HG03097 (cell line): ENCODE results near the gene ZNF625.
"Not testable (repeated sequence)": the region's sequence is repeated elsewhere in the genome, so short reads cannot be mapped to it uniquely, and the experiment has no call there.

ENCODE experiments used
- ATAC-seq: cut with Tn5 transposase; IDR thresholded peaks from one replicate; pipeline ENCODE4 v1.9.1; 2021; ENCODE audit not compliant: unreplicated experiment, low FRiP score

ZNF625 gene

DNA sequence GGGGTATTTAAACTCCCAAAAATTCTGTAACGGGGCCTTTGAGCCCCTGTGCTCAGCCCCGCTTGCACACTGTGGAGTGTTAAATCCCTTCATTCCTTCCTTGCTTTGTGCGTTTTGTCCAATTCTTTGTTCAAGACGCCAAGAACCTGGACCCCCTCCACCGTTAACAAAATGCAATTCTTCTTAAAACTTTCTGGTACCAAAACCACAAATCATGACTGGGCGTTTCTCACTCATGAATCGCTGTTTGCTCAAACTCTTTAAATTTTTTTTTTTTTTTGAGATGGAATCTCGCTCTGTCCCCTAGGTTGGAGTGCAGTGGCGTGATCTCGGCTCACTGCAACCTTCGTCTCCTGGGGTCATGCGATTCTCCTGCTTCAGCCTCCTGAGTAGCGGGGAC lies 17.3 kb downstream of the ZNF625 start:
- ATAC-seq, result no peak

DNA sequence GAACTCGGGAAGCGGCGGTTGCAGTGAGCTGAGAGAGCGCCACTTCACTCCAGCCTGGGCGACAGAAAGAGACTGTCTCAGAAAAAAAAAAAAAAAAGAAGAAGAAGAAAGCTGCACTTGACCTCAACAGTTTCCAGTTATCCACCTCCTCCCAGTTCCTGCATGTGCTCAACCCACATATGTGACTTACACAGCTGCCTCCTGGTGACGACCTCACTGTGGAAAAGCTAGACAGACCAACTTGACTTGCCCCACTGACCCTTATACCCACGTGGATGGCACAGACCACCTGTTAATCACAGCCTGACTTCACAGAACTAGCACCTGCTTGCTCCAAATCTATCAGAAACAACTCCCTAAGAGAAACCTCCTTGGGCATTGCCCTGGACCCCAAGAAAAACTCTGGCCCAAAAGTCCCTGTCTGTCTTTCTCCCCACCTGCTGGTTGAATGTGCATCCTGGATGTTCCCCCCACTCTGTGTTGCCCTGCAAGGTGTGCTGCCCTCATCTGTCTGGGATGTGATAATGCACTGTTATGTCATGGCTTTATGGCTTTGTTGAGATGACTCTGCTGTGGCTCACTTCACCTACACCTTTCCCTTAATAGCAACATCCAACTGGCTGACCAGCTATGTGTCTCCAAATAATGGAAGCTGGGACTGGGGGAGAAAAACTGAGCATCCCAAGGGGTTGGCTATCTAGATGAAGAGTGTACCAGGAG lies 19.2 kb downstream of the ZNF625 start:
- ATAC-seq, result no peak

- ATAC-seq, result no peak
Measured at GRCh38 chr19:12133069-12133468, 23.5 kb downstream of the ZNF625 start.

DNA sequence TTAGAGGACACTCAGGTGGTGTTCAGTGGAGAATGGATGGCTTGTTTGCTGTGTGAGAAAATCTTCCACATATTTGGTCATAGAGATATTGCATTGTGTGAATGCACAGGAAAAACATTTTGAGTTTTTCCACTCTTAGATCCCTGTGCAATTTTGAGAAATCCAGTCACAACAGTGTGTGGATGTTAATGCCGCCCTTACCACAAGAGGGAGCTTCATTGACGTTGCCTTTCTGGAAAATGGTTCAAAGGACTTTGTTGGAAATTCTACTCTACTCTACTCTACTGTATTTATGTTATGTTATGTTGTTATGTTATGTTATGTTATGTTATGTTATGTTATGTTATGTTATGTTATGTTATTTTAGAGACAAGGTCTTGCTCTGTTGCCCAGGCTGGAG lies 29.8 kb downstream of the ZNF625 start:
- ATAC-seq, result no peak

GRCh38 chr19:12117201-12117970 lies 39.1 kb downstream of the ZNF625 start:
- no peak for ATAC-seq

DNA sequence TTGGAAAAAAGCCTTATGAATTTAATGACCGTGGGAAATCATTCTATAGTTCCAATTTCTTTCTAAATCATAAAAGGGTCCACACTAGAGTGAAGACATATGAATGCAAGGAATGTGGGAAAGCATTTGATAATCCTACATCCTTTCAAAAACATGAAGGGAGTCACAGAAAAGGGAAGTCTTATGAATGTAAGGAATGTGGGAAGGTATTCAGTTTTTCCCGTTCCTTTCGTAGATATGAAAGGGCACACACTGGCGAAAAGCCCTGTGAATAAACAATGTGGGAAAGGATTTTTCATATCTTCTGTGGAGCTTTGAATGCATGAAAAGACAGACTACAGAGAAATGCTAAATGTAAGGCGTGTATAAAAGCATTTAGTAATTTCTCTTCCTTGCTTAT lies 43.4 kb downstream of the ZNF625 start:
- no peak for ATAC-seq

DNA sequence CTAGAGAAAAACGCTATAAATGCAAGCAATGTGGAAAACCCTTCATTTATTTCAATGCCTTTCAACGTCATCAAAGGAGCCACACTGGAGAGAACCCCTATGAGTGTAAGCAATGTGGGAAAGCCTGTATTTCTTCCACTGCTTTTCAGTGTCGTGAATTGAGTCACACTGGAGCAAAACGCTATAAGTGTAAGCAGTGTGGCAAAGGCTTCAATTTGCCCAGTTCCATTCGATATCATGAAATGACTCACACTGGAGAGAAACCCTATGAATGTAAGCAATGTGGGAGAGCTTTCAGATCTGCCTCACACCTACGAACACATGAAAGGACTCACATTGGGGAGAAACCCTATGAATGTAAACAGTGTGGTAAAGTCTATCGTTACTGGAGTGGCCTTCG lies 43.8 kb downstream of the ZNF625 start:
- no peak for ATAC-seq

DNA sequence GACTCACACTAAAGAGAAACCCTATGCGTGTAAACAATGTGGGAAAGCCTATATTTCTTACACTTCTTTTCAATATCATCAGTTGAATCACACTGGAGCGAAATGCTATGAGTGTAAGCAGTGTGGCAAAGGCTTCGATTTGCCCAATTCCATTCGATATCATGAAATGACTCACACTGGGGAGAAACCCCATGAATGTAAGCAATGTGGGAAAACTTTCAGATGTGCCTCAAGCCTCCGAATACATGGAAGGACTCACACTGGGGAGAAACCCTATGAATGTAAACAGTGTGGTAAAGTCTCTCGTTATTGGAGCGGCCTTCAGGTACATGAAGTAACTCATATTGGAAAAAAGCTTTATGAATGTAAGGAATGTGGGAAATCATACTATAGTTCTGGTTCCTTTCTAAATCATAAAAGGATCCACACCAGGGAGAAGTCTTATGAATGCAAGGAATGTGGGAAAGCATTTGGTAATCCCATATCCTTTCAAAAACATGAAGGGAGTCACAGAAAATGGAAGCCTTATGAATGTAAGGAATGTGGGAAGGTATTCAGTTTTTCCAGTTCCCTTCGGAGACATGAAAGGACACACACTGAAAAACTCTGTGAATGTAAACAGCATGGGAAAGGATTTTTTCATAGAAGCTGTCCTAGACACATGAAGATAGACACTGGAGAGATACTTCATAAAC lies 44.4 kb downstream of the ZNF625 start:
- no peak for ATAC-seq

DNA sequence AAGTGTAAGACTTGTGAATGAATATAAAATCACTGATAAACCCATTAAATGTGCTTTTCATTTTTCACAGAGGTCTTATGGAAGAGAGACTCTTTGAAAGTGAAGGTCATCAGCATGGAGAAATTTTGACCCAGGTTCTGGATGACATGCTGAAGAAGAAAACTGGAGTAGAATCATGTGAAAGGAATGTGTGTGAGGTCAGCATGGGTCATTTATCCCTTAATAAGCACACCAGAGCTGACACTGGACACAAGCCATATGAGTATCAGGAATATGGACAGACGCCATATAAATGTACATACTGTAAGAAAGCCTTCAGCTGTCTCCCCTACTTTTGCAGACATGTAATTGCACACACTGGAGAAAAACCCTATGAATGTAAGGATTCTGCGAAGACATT lies 45.4 kb downstream of the ZNF625 start:
- ATAC-seq, result no peak

GRCh38 chr19:12103909-12104308 lies 52.6 kb downstream of the ZNF625 start:
- ATAC-seq, result not testable (repeated sequence)

- no peak for ATAC-seq
Measured at GRCh38 chr19:12098040-12098439, 58.5 kb downstream of the ZNF625 start.

GRCh38 chr19:12095111-12095790 lies 61.3 kb downstream of the ZNF625 start:
- no peak for ATAC-seq
